ENCODE measurements around the gene TIGD1.

DNA sequence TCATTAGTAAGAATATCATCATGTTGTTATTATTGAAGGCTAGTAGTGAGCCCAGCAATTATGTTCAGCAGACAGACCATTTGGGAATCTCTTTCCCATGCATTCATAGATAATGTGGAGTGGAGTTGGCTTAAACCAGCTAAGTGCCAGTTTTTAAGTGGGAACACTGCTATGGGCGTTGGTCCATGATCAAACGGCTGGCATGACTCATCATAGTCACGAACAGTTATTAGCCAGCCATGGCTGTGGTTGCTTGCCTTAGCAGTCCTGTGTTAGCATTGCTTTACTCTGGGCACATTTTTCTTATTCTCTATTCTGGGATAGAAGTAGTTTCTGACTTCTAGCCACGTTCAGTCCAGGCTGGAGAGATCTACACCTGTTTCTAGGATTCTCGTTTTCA is 17.8 kb upstream of the TIGD1 start:
- TF ChIP-seq, protein P1, sequence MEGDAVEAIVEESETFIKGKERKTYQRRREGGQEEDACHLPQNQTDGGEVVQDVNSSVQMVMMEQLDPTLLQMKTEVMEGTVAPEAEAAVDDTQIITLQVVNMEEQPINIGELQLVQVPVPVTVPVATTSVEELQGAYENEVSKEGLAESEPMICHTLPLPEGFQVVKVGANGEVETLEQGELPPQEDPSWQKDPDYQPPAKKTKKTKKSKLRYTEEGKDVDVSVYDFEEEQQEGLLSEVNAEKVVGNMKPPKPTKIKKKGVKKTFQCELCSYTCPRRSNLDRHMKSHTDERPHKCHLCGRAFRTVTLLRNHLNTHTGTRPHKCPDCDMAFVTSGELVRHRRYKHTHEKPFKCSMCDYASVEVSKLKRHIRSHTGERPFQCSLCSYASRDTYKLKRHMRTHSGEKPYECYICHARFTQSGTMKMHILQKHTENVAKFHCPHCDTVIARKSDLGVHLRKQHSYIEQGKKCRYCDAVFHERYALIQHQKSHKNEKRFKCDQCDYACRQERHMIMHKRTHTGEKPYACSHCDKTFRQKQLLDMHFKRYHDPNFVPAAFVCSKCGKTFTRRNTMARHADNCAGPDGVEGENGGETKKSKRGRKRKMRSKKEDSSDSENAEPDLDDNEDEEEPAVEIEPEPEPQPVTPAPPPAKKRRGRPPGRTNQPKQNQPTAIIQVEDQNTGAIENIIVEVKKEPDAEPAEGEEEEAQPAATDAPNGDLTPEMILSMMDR (IDR thresholded peaks at IDR 0.05; ENCODE audit: low read length), result no peak
- no peak for TF ChIP-seq EZH2phosphoT487 (IDR thresholded peaks at IDR 0.05; ENCODE audit: low read length)

All from MM.1S (cell line).